GM12875 (cell line): ENCODE results near the gene HOXC11.

ENCODE experiments used
- H3K4me3 ChIP-seq: one replicate; pipeline ENCODE4 v1.5.1; 2011; ENCODE audit warnings: low read depth, low read length, control low read depth
- CTCF ChIP-seq: IDR thresholded peaks from 2 replicates; pipeline ENCODE4 v1.5.1; 2011; ENCODE audit warnings: low read depth, mild to moderate bottlenecking, control low read depth, inconsistent platforms, low read length, moderate library complexity, borderline replicate concordance; ENCODE audit not compliant: insufficient read depth

HOXC11 gene

GRCh38 chr12:53944907-53945847, 27.7 kb upstream of the HOXC11 start:
- TF ChIP-seq CTCF = no peak
- H3K4me3 ChIP-seq = no peak overlapping the region

GRCh38 chr12:53947743-53948142, 25.2 kb upstream of the HOXC11 start:
- TF ChIP-seq CTCF = no peak
- no peak overlapping the region for H3K4me3 ChIP-seq

- no peak for TF ChIP-seq CTCF
- H3K4me3 ChIP-seq = no peak overlapping the region
Measured at GRCh38 chr12:53948650-53949593, 24.0 kb upstream of the HOXC11 start.

DNA sequence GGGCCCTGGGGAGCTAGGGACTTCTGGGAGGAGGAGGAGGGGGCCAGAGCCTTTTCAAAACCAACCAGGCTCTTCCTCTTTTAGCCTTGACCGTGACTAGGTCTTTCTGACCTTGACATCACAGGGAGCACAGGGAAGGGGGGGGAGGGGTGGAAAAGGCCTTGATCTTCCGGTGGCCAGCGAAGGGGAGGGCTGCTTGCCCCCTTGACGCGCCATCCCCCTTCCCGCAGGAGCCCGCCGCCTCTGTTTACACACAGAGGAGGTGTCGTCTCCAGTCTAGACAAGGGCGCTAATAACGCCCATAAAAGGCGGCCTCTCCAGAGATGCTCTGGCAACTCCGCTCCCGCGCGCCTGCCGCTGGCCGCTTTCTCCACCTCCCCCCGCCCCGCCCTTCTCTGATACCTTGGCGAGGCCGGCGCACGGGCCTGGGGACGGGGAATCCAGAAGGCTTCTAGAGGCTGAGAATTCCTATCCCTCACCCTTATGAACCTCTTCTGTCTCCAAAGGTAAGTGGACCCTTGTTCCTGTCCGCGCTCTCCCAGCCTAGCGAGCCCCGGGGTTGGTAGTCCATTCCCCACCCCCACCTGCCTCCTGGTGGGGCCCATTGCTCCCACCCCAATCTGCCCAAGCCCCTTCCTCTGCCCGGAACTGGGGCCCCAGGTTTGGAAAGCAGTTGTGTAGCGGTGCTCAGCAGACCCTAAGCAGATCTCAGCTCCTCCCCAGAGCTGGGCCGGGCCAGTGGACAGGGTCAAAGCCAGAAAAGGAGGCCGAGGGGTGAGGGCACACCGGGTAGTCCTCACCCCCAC, 23.1 kb upstream of the HOXC11 start:
- TF ChIP-seq CTCF = no peak
- no peak overlapping the region for H3K4me3 ChIP-seq

GRCh38 chr12:53950437-53950773, 22.5 kb upstream of the HOXC11 start:
- no peak overlapping the region for H3K4me3 ChIP-seq
- TF ChIP-seq CTCF = no peak

DNA sequence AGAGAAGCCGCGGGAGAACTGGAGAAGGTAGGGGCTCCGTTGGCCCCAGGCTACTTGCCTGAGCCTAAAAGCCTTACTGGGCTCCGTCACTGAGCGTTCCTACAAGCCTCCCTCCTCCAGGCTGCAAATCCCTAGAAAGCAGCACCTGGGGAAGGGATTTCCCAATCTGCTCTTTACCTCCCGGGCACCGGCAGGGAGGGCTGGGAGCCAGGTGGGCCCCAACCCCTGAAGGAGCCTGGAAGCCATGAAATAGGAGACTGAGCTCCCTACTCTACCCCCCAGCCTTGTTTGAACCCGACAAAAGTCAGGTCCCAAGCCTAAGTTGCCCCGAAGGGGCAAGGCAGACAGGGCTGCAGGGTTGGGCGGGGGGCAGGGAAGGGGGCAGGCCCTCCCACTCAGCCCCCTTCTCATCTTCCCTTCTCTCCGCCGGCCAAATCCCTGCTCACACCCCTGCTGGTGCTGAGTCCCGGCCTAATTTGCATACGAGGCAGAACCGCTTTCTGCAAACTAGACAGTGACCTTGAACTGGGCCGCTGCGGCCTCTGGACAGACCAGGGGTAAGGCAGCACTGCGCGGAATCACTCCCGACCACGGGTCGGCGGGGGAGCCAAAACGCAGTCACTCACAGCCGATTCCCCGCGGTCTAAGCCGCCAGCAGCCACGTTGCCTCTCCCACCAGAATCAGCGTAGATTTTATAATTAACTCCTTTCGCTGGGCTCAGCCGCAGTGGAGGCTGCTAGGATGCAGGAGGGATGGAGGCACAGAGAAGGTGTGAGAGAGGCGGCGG, 21.9 kb upstream of the HOXC11 start:
- no peak overlapping the region for H3K4me3 ChIP-seq
- TF ChIP-seq CTCF = no peak
